HepG2 (cell line): ENCODE measurements around the gene CCDC38. TPM values are rescaled to one million over a fixed set of nuclear protein-coding genes. Genes with fewer than 3 reads are reported as not detected.

Experiments
- ATM ChIP-seq: fragments of 450-650 bp; IDR thresholded peaks from 2 replicates; pipeline ENCODE4 v1.7.1; 2017; ENCODE audit warnings: mild to moderate bottlenecking, borderline replicate concordance
- HMG20B ChIP-seq: conservative IDR thresholded peaks from 2 replicates; pipeline ENCODE4 v1.6.1; 2016; ENCODE audit warnings: missing genetic modification reagents, missing compliant biosample characterization
- PBX2 ChIP-seq: IDR thresholded peaks from 2 replicates; pipeline ENCODE4 v1.6.1; 2016; ENCODE audit warnings: control low read depth
- SMAD9 ChIP-seq: sonication (generic); formaldehyde crosslinking; IDR thresholded peaks from 2 replicates; pipeline ENCODE4 v1.5.1; 2020; ENCODE audit warnings: mild to moderate bottlenecking, missing genetic modification reagents
- TCF7 ChIP-seq: sonication (generic); IDR thresholded peaks from 2 replicates; pipeline ENCODE4 v1.6.1; 2016; ENCODE audit warnings: antibody characterized with exemption, low read depth
- ZBTB3 ChIP-seq: sonication (generic); formaldehyde crosslinking; IDR thresholded peaks from 2 replicates; pipeline ENCODE4 v1.4.0; 2020; ENCODE audit warnings: low read depth, mild to moderate bottlenecking, moderate library complexity, missing genetic modification reagents, borderline replicate concordance
- ZNF407 ChIP-seq: sonication (generic); formaldehyde crosslinking; IDR thresholded peaks from one replicate; pipeline ENCODE4 v1.5.1; 2020; ENCODE audit warnings: mild to moderate bottlenecking, missing genetic modification reagents; ENCODE audit errors: not compliant biosample characterization
- ZNF414 ChIP-seq: sonication (generic); formaldehyde crosslinking; IDR thresholded peaks from 2 replicates; pipeline ENCODE4 v1.5.0; 2020; ENCODE audit warnings: missing genetic modification reagents
- ZNF501 ChIP-seq: sonication (generic); formaldehyde crosslinking; IDR thresholded peaks from 2 replicates; pipeline ENCODE4 v1.5.1; 2020; ENCODE audit warnings: mild to moderate bottlenecking, moderate library complexity, missing genetic modification reagents
- ZNF562 ChIP-seq: sonication (generic); formaldehyde crosslinking; IDR thresholded peaks from 2 replicates; pipeline ENCODE4 v1.8.0; 2022; ENCODE audit warnings: missing genetic modification reagents, borderline replicate concordance
- ZNF609 ChIP-seq: sonication (generic); formaldehyde crosslinking; IDR thresholded peaks from 2 replicates; pipeline ENCODE4 v1.4.0; 2020; ENCODE audit warnings: mild to moderate bottlenecking, missing genetic modification reagents, borderline replicate concordance
- ZUFSP ChIP-seq: sonication (generic); formaldehyde crosslinking; IDR thresholded peaks from 2 replicates; pipeline ENCODE4 v1.9.0; 2021; ENCODE audit warnings: missing genetic modification reagents, mild to moderate bottlenecking, borderline replicate concordance
- polyA plus RNA-seq, 8 experiments: library from polyadenylated mRNA; depleted of rRNA in 3 of 8; stranded (reverse) in 7 of 8; unstranded in 1 of 8; fragments of >200 nt; fragmentation: Illumina TruSeq in 4 of 8; extraction: Trizol in 4 of 8; gene quantifications; 2 replicates each; pipeline versions ENCODE4 v1.2.1 to v1.2.3, GENCODE V29; 2011 to 2016; ENCODE audit warnings: low read depth in 4 of 8, missing spikeins in 1 of 8, mixed read lengths in 1 of 8; ENCODE audit not compliant: insufficient read depth in 1 of 8
- total RNA-seq, 5 experiments: library from RNA; depleted of rRNA; stranded (reverse); fragments of >200 nt; fragmentation: Illumina TruSeq; extraction: Trizol; gene quantifications; 2 replicates each; pipeline ENCODE4 v1.2.3, GENCODE V29; 2016; ENCODE audit warnings: low read depth in 1 of 5

The CCDC38 gene
- total and polyA plus RNA-seq, 2 of the 13 experiments (the other 11 are each of a cell fraction or from before 2014, with no cell fraction given): 0.24 to 0.32 TPM

- no peak for TF ChIP-seq ZNF407 (CRISPR knock-in tag)
- no peak for TF ChIP-seq ZBTB3 (CRISPR knock-in tag)
- TF ChIP-seq SMAD9 (CRISPR knock-in tag): no peak
- TF ChIP-seq ZNF414 (CRISPR knock-in tag): no peak
- TF ChIP-seq ZNF501 (CRISPR knock-in tag): peak; percentile 43; the same call in 1 of the 2 replicates
- TF ChIP-seq ZUFSP: no peak
- TF ChIP-seq TCF7: peak; percentile 90
- TF ChIP-seq HMG20B: no peak
- no peak for TF ChIP-seq PBX2 (CRISPR knock-in tag)
- no peak for TF ChIP-seq ATM
- no peak for TF ChIP-seq ZNF562 (CRISPR knock-in tag)
- peak; percentile 69; the same call in 1 of the 2 replicates for TF ChIP-seq ZNF609 (CRISPR knock-in tag)
Measured at GRCh38 chr12:95976416-95976832, 34.0 kb upstream of the CCDC38 start (continued).
